NB4 (cell line): ENCODE data around the gene THADA.
A peak's percentile ranks its signal among the peaks of the same experiment; 100 is the strongest.

Experiments
- DNase-seq: peaks from one replicate; pipeline ENCODE4 v3.0.0; 2010; ENCODE audit warnings: low read depth
- H3K4me3 ChIP-seq: one replicate; pipeline ENCODE4 v1.5.1; 2011; ENCODE audit warnings: mild to moderate bottlenecking, low read depth, low read length, moderate library complexity
- CTCF ChIP-seq: IDR thresholded peaks from one replicate; pipeline ENCODE4 v1.5.1; 2012; ENCODE audit warnings: low read depth, low read length
- MAX ChIP-seq: IDR thresholded peaks from 2 replicates; pipeline ENCODE4 v1.6.1; 2011; ENCODE audit warnings: low read depth, low read length
- MYC ChIP-seq: IDR thresholded peaks from 2 replicates; pipeline ENCODE4 v1.6.1; 2011; ENCODE audit warnings: low read depth, low read length
- POLR2A ChIP-seq: IDR thresholded peaks from 2 replicates; pipeline ENCODE4 v1.6.1; 2011; ENCODE audit warnings: mild to moderate bottlenecking; ENCODE audit not compliant: insufficient read length; ENCODE audit errors: extremely low read depth

Gene THADA

GRCh38 chr2:43185146-43185545 lies 410.7 kb downstream of the THADA start:
- TF ChIP-seq POLR2A (no peak), MAX (no peak), CTCF (no peak), MYC (no peak)
- no peak overlapping the region for H3K4me3 ChIP-seq
- no peak for DNase-seq

GRCh38 chr2:43184339-43184895 lies 411.4 kb downstream of the THADA start:
- peak; percentile 64 for DNase-seq
- H3K4me3 ChIP-seq, result no peak overlapping the region
- no peak for TF ChIP-seq CTCF
- TF ChIP-seq MAX, result no peak
- TF ChIP-seq MYC, result no peak
- no peak for TF ChIP-seq POLR2A

GRCh38 chr2:43183743-43184142 lies 412.1 kb downstream of the THADA start:
- no peak for DNase-seq
- TF ChIP-seq MAX (no peak), POLR2A (no peak), CTCF (no peak), MYC (no peak)
- no peak overlapping the region for H3K4me3 ChIP-seq

- TF ChIP-seq CTCF, result no peak
- TF ChIP-seq MYC, result no peak
- no peak for TF ChIP-seq POLR2A
- no peak for TF ChIP-seq MAX
- no peak for DNase-seq
- H3K4me3 ChIP-seq, result no peak overlapping the region
Observed at GRCh38 chr2:43180897-43181296, 414.9 kb downstream of the THADA start.
